HUES64 (cell line): Measurements from ENCODE around the gene CMTM8.

Experiments
- H3K27ac ChIP-seq: 2 replicates; pipeline ENCODE4 v1.7.0; 2013; ENCODE audit warnings: low read depth, low read length, inconsistent platforms
- H3K27me3 ChIP-seq: 2 replicates; pipeline ENCODE4 v1.6.1; 2013; ENCODE audit warnings: mild to moderate bottlenecking, low read length; ENCODE audit not compliant: insufficient read depth
- H3K36me3 ChIP-seq: 2 replicates; pipeline ENCODE4 v1.6.1; 2013; ENCODE audit warnings: mild to moderate bottlenecking, low read length; ENCODE audit not compliant: insufficient read depth
- H3K4me1 ChIP-seq: 2 replicates; pipeline ENCODE4 v1.6.1; 2013; ENCODE audit warnings: mild to moderate bottlenecking, low read length, moderate library complexity; ENCODE audit not compliant: insufficient read depth
- H3K4me3 ChIP-seq: 2 replicates; pipeline ENCODE4 v1.5.1; 2013; ENCODE audit warnings: mild to moderate bottlenecking, low read length, moderate library complexity
- H3K9ac ChIP-seq: 2 replicates; pipeline ENCODE4 v1.6.1; 2013; ENCODE audit warnings: mild to moderate bottlenecking, low read depth, low read length
- H3K9me3 ChIP-seq: 2 replicates; pipeline ENCODE4 v1.6.1; 2013; ENCODE audit warnings: low read depth, low read length; ENCODE audit not compliant: insufficient read depth
- WGBS: fragments of 150-250, 120-280 bp; methylation state at CpG from one replicate; pipeline ENCODE4 v1.1.7; 2013; ENCODE audit warnings: missing lambda C conversion rate; 5-methylcytosine and 5-hydroxymethylcytosine counted together

CMTM8 gene

GRCh38 chr3:32340039-32340438 lies 101.6 kb downstream of the CMTM8 start:
- no peak overlapping the region for H3K4me3 ChIP-seq
- H3K27ac ChIP-seq, result no peak overlapping the region
- H3K4me1 ChIP-seq, result no peaks in the 10 kb centered on the region
- no peaks in the 10 kb centered on the region for H3K36me3 ChIP-seq
- no peaks in the 10 kb centered on the region for H3K27me3 ChIP-seq
- H3K9ac ChIP-seq, result no peak overlapping the region
- no peaks in the 10 kb centered on the region for H3K9me3 ChIP-seq
- WGBS, result 60% methylated on average over 6 of the region's 6 CpGs

GRCh38 chr3:32340611-32341365 lies 102.3 kb downstream of the CMTM8 start:
- Histone ChIP-seq H3K9ac (no peak overlapping the region), H3K36me3 (no peaks in the 10 kb centered on the region), H3K9me3 (no peaks in the 10 kb centered on the region), H3K4me3 (no peak overlapping the region), H3K27ac (no peak overlapping the region), H3K27me3 (no peaks in the 10 kb centered on the region), H3K4me1 (no peaks in the 10 kb centered on the region)
- WGBS, result 89% methylated on average over 7 of the region's 7 CpGs

- Histone ChIP-seq H3K9ac (no peak overlapping the region), H3K4me3 (no peak overlapping the region), H3K27ac (peak overlapping the region; percentile 47; the same call in 1 of the 2 replicates), H3K27me3 (no peaks in the 10 kb centered on the region), H3K4me1 (peaks cover 21% of the 10 kb centered on the region), H3K36me3 (no peaks in the 10 kb centered on the region), H3K9me3 (no peaks in the 10 kb centered on the region)
- 70% methylated on average over 11 of the region's 11 CpGs for WGBS
These were observed 109.1 kb downstream of the CMTM8 start for GRCh38 chr3:32347343-32348125.

- no peak overlapping the region for H3K9ac ChIP-seq
- 54% methylated on average over 2 of the region's 2 CpGs for WGBS
- 0 out of 2 replicates have a peak overlapping the region, but pooled peaks have one; percentile 45 for H3K27ac ChIP-seq
- H3K27me3 ChIP-seq, result no peaks in the 10 kb centered on the region
- H3K4me1 ChIP-seq, result peaks cover 21% of the 10 kb centered on the region
- H3K4me3 ChIP-seq, result no peak overlapping the region
- no peaks in the 10 kb centered on the region for H3K36me3 ChIP-seq
- H3K9me3 ChIP-seq, result no peaks in the 10 kb centered on the region
These were observed 110.7 kb downstream of the CMTM8 start for GRCh38 chr3:32349184-32349583.

GRCh38 chr3:32352563-32352962 lies 114.1 kb downstream of the CMTM8 start:
- H3K4me1 ChIP-seq, result peaks cover 22% of the 10 kb centered on the region
- H3K9me3 ChIP-seq, result no peaks in the 10 kb centered on the region
- H3K9ac ChIP-seq, result no peak overlapping the region
- no peak overlapping the region for H3K27ac ChIP-seq
- H3K27me3 ChIP-seq, result no peaks in the 10 kb centered on the region
- no peak overlapping the region for H3K4me3 ChIP-seq
- H3K36me3 ChIP-seq, result no peaks in the 10 kb centered on the region

GRCh38 chr3:32353351-32353750 lies 114.9 kb downstream of the CMTM8 start:
- Histone ChIP-seq H3K9me3 (no peaks in the 10 kb centered on the region), H3K9ac (no peak overlapping the region)
- WGBS, result 98% methylated on average over 2 of the region's 2 CpGs

GRCh38 chr3:32354362-32354778 lies 115.9 kb downstream of the CMTM8 start:
- Histone ChIP-seq H3K27me3 (no peaks in the 10 kb centered on the region), H3K36me3 (no peaks in the 10 kb centered on the region), H3K9ac (no peak overlapping the region), H3K9me3 (no peaks in the 10 kb centered on the region), H3K4me1 (peaks cover 12% of the 10 kb centered on the region), H3K4me3 (no peak overlapping the region), H3K27ac (0 out of 2 replicates have a peak overlapping the region, but pooled peaks have one; percentile 8)
- 76% methylated on average over 8 of the region's 8 CpGs for WGBS

More at GRCh38 chr3:32353351-32353750, 114.9 kb downstream of the CMTM8 start:
- no peaks in the 10 kb centered on the region for H3K27me3 ChIP-seq
- peaks cover 14% of the 10 kb centered on the region for H3K4me1 ChIP-seq
- no peaks in the 10 kb centered on the region for H3K36me3 ChIP-seq
- H3K4me3 ChIP-seq, result no peak overlapping the region
- no peak overlapping the region for H3K27ac ChIP-seq

- Histone ChIP-seq H3K9ac (no peak overlapping the region), H3K4me1 (peaks cover 20% of the 10 kb centered on the region), H3K36me3 (no peaks in the 10 kb centered on the region), H3K27ac (no peak overlapping the region), H3K9me3 (no peaks in the 10 kb centered on the region), H3K27me3 (no peaks in the 10 kb centered on the region), H3K4me3 (no peak overlapping the region)
- WGBS, result 93% methylated on average over 7 of the region's 8 CpGs
These were observed 117.3 kb downstream of the CMTM8 start for GRCh38 chr3:32355751-32356291.

GRCh38 chr3:32359766-32360492 lies 121.4 kb downstream of the CMTM8 start:
- H3K9ac ChIP-seq, result peak overlapping the region; percentile 9; the same call in 1 of the 2 replicates
- H3K27me3 ChIP-seq, result no peaks in the 10 kb centered on the region
- 85% methylated on average over 4 of the region's 5 CpGs for WGBS
- no peaks in the 10 kb centered on the region for H3K36me3 ChIP-seq
- H3K4me1 ChIP-seq, result peaks cover 17% of the 10 kb centered on the region
- H3K4me3 ChIP-seq, result no peak overlapping the region
- peak overlapping the region; percentile 31; the same call in 1 of the 2 replicates for H3K27ac ChIP-seq
- H3K9me3 ChIP-seq, result no peaks in the 10 kb centered on the region

GRCh38 chr3:32360493-32360827 lies 122.0 kb downstream of the CMTM8 start:
- no peak overlapping the region for H3K9ac ChIP-seq
- H3K4me1 ChIP-seq, result peaks cover 17% of the 10 kb centered on the region
- no peaks in the 10 kb centered on the region for H3K27me3 ChIP-seq
- no peaks in the 10 kb centered on the region for H3K9me3 ChIP-seq
- H3K4me3 ChIP-seq, result no peak overlapping the region
- whole genome bisulfite sequencing, result 87% methylated on average over 4 of the region's 4 CpGs
- H3K36me3 ChIP-seq, result no peaks in the 10 kb centered on the region
- peak overlapping the region; percentile 31; the same call in 1 of the 2 replicates for H3K27ac ChIP-seq
